Karpas-422 (cell line): ENCODE results near the gene GUK1. TPM values are rescaled to one million over a fixed set of nuclear protein-coding genes. Genes with fewer than 3 reads are reported as not detected.

Experiments used
- DNase-seq: peaks from one replicate; pipeline ENCODE4 v3.0.0-alpha.2; 2015
- H2AFZ ChIP-seq: fragments of 200-600 bp; sonication (generic); 2 replicates; pipeline ENCODE4 v1.6.1; 2014; ENCODE audit warnings: antibody characterized with exemption, low read length, mixed read lengths
- H3K27ac ChIP-seq: fragments of 200-600 bp; sonication (generic); 2 replicates; pipeline ENCODE4 v1.5.1; 2014; ENCODE audit warnings: mild to moderate bottlenecking, low read length, moderate library complexity
- H3K27me3 ChIP-seq: fragments of 200-600 bp; sonication (generic); 2 replicates; pipeline ENCODE4 v1.6.1; 2014; ENCODE audit warnings: low read length, mixed read lengths
- H3K36me3 ChIP-seq: fragments of 200-600 bp; sonication (generic); 2 replicates; pipeline ENCODE4 v1.6.1; 2014; ENCODE audit warnings: low read length, mixed read lengths; ENCODE audit not compliant: insufficient read depth
- H3K4me1 ChIP-seq: fragments of 200-600 bp; sonication (generic); 2 replicates; pipeline ENCODE4 v1.6.1; 2014; ENCODE audit warnings: mild to moderate bottlenecking, low read length, mixed read lengths
- H3K4me2 ChIP-seq: fragments of 200-600 bp; sonication (generic); 2 replicates; pipeline ENCODE4 v1.6.1; 2014; ENCODE audit warnings: low read length, low read depth, mild to moderate bottlenecking; ENCODE audit not compliant: poor library complexity, severe bottlenecking
- H3K4me3 ChIP-seq: fragments of 200-600 bp; sonication (generic); 2 replicates; pipeline ENCODE4 v1.5.1; 2014; ENCODE audit warnings: mild to moderate bottlenecking, antibody characterized with exemption, low read length, mixed read lengths
- H3K79me2 ChIP-seq: fragments of 200-600 bp; sonication (generic); 2 replicates; pipeline ENCODE4 v1.6.1; 2014; ENCODE audit warnings: mild to moderate bottlenecking, low read length, mixed read lengths
- H3K9ac ChIP-seq: fragments of 200-600 bp; sonication (generic); 2 replicates; pipeline ENCODE4 v1.6.0; 2014; ENCODE audit warnings: low read length
- H3K9me2 ChIP-seq: fragments of 200-600 bp; sonication (generic), shearing (Covaris generic); replicated peaks from 2 replicates; pipeline ENCODE4 v1.6.0; 2014; ENCODE audit warnings: mild to moderate bottlenecking, low read length, moderate library complexity; ENCODE audit not compliant: insufficient read depth
- H3K9me3 ChIP-seq: fragments of 300-700, 200-600 bp; sonication (generic); 2 replicates; pipeline ENCODE4 v1.6.1; 2014; ENCODE audit warnings: low read length, mixed read lengths
- H4K20me1 ChIP-seq: fragments of 200-600 bp; sonication (generic); 2 replicates; pipeline ENCODE4 v1.6.1; 2014; ENCODE audit warnings: mild to moderate bottlenecking, antibody characterized with exemption, low read length, low read depth; ENCODE audit not compliant: insufficient read depth
- total RNA-seq: library from RNA; depleted of rRNA; stranded (reverse); fragments of >200 nt; shearing (Covaris generic); gene quantifications from 2 replicates; pipeline ENCODE4 v1.2.3, GENCODE V29; 2014; ENCODE audit warnings: low replicate concordance

Gene GUK1
- total RNA-seq, 1 experiment from 2014 or later = 74.4 TPM

DNA sequence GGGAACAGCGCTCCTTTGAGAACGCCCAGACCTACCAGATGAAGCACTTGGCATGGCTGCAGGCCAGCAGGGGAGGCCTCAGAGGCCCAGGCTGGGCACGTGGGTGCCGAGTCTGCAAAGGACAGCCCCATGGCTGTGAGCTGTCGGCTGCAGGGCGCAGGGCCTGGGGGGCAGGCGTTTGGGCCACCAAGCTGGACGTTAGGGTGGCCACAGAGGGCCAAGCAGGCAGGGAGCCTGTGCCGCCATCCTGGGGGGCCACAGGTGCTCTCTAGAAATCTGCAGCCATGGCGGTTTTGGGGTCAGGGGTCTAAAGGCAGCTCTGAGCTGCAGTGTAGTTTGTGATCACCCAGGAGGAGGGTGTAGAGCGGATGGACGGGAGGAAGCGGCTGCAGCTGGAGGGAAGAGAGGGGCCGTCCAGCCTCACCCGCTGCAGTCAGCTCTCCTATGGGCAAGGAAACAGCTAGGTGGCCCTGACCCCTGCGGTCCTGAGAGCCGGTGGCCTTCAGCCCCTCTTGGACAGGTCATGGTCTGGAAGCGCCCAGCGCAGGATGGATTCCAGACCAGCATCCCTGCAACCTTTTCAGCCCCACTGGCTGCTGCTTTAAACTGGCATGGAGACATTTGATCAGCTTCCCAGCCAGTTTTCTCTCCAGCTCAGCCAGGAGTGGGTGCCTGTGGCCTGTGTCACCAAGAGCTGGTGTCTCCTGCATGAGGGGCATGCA lies 36.5 kb downstream of the GUK1 start:
- Histone ChIP-seq H3K27ac (no peak overlapping the region), H3K79me2 (no peaks in the 10 kb centered on the region), H3K4me3 (no peak overlapping the region), H3K9ac (no peak overlapping the region), H3K4me2 (no peak overlapping the region), H4K20me1 (peaks cover 5% of the 10 kb centered on the region; the same call in 1 of the 2 replicates), H2AFZ (no peak overlapping the region), H3K4me1 (no peaks in the 10 kb centered on the region), H3K27me3 (no peaks in the 10 kb centered on the region), H3K9me2 (no peaks in the 10 kb centered on the region), H3K36me3 (no peaks in the 10 kb centered on the region), H3K9me3 (no peaks in the 10 kb centered on the region)
- DNase-seq = no peak

- Histone ChIP-seq H3K9me2 (no peaks in the 10 kb centered on the region), H3K9me3 (no peaks in the 10 kb centered on the region), H4K20me1 (peaks cover 5% of the 10 kb centered on the region; the same call in 1 of the 2 replicates), H3K27me3 (no peaks in the 10 kb centered on the region), H3K9ac (no peak overlapping the region), H3K4me2 (no peak overlapping the region), H3K27ac (no peak overlapping the region), H3K36me3 (no peaks in the 10 kb centered on the region), H3K4me1 (no peaks in the 10 kb centered on the region), H2AFZ (no peak overlapping the region), H3K79me2 (no peaks in the 10 kb centered on the region), H3K4me3 (no peak overlapping the region)
- no peak for DNase-seq
These were observed 37.0 kb downstream of the GUK1 start for GRCh38 chr1:228177183-228177475.

DNA sequence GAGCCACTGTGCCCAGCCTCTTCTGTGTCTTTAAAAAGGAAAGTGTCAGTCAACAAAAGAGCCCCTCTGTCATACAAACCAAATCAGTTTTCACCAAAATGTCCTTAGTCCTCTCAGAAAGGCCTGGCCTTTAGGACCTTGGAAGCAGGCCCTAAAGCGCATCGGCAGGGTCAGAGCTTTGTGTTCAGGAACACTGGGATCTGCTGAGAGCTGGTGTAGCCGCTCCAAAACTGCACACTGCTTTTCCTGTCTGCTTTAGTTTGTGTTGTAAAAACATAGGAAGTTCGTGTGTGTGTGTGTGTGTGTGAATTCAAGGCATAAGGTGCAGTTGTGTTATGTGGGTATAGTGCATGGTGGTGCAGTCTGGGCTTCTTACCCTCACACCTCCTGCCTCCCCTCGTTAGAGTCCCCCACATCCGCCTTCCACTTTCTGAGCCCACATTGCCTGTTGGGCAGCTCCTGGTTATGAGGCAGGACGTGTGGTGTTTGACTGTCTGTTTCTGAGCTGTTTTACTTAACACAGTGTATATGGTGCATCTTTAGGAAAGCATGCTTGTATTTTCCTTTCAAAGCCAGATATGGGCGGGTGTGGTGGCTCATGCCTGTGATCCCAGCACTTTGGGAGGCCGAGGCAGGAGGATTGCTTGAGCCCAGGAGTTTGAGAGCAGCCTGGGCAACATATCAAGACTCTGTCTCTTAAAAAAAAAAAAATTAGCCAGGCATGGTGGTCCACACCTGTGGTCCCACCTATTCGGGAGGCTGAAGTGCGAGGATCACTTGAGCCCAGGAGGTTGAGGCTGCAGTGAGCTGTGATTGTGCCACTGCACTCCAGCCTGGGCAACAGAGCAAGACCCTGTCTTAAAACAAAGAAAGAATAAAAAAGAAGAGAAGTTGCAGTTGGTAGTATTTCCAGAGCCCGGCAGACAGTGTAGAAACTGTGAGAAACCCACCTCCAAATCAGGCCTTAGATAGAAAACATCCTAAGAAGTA lies 37.9 kb downstream of the GUK1 start:
- Histone ChIP-seq H3K27me3 (no peaks in the 10 kb centered on the region), H4K20me1 (peaks cover 5% of the 10 kb centered on the region; the same call in 1 of the 2 replicates), H3K9me2 (no peaks in the 10 kb centered on the region), H3K79me2 (no peaks in the 10 kb centered on the region), H2AFZ (no peak overlapping the region), H3K9ac (no peak overlapping the region), H3K4me2 (no peak overlapping the region), H3K9me3 (no peaks in the 10 kb centered on the region), H3K4me1 (no peaks in the 10 kb centered on the region), H3K36me3 (no peaks in the 10 kb centered on the region), H3K4me3 (no peak overlapping the region), H3K27ac (no peak overlapping the region)
- no peak for DNase-seq

- Histone ChIP-seq H3K79me2 (no peaks in the 10 kb centered on the region), H4K20me1 (no peaks in the 10 kb centered on the region), H3K9me3 (no peaks in the 10 kb centered on the region), H2AFZ (no peak overlapping the region), H3K27me3 (no peaks in the 10 kb centered on the region), H3K27ac (no peak overlapping the region), H3K4me2 (no peak overlapping the region), H3K9ac (no peak overlapping the region), H3K36me3 (no peaks in the 10 kb centered on the region), H3K4me3 (no peak overlapping the region), H3K4me1 (no peaks in the 10 kb centered on the region), H3K9me2 (no peaks in the 10 kb centered on the region)
- no peak for DNase-seq
These were observed 38.9 kb downstream of the GUK1 start for GRCh38 chr1:228178737-228179684.

- Histone ChIP-seq H4K20me1 (no peaks in the 10 kb centered on the region), H3K4me3 (no peak overlapping the region), H3K9ac (no peak overlapping the region), H3K36me3 (no peaks in the 10 kb centered on the region), H3K4me1 (no peaks in the 10 kb centered on the region), H3K27ac (no peak overlapping the region), H2AFZ (no peak overlapping the region), H3K9me3 (no peaks in the 10 kb centered on the region), H3K9me2 (no peaks in the 10 kb centered on the region), H3K27me3 (no peaks in the 10 kb centered on the region), H3K4me2 (no peak overlapping the region), H3K79me2 (no peaks in the 10 kb centered on the region)
- peak; percentile 66 for DNase-seq
These were observed 40.3 kb downstream of the GUK1 start for GRCh38 chr1:228180271-228180958.

GRCh38 chr1:228180959-228181644 lies 41.0 kb downstream of the GUK1 start:
- Histone ChIP-seq H3K27me3 (no peaks in the 10 kb centered on the region), H3K36me3 (no peaks in the 10 kb centered on the region), H3K4me1 (no peaks in the 10 kb centered on the region), H4K20me1 (no peaks in the 10 kb centered on the region), H3K9me3 (no peaks in the 10 kb centered on the region), H3K27ac (no peak overlapping the region), H3K9ac (no peak overlapping the region), H3K79me2 (no peaks in the 10 kb centered on the region), H3K4me2 (no peak overlapping the region), H3K4me3 (no peak overlapping the region), H2AFZ (no peak overlapping the region), H3K9me2 (no peaks in the 10 kb centered on the region)
- DNase-seq = no peak

DNA sequence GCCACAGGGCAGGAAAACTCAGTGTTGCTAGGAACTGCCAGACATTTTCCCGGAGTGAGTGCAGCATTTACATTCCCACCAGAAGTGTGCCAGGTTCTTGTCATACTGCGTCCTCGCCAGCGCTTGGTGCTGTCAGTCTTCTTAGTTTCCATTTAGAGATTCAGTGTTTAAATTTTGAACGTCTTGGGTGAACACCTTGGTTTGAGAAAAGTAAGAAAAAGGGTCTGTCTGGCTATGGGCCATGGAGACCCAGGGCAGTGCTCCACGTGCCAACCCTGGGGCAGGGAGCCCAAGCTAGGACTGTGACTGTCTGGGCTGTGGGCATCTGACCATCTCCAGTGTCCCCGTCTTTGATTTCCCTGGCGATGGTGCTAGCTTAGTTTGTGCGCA lies 41.6 kb downstream of the GUK1 start:
- H3K4me2 ChIP-seq = no peak overlapping the region
- H3K27ac ChIP-seq = no peak overlapping the region
- no peaks in the 10 kb centered on the region for H3K36me3 ChIP-seq
- no peaks in the 10 kb centered on the region for H3K9me2 ChIP-seq
- DNase-seq = no peak
- H3K9me3 ChIP-seq = no peaks in the 10 kb centered on the region
- H4K20me1 ChIP-seq = no peaks in the 10 kb centered on the region
- no peak overlapping the region for H3K4me3 ChIP-seq
- H2AFZ ChIP-seq = no peak overlapping the region
- no peak overlapping the region for H3K9ac ChIP-seq
- H3K79me2 ChIP-seq = no peaks in the 10 kb centered on the region
- no peaks in the 10 kb centered on the region for H3K4me1 ChIP-seq
- no peaks in the 10 kb centered on the region for H3K27me3 ChIP-seq
